Erythroblast (primary cell): ENCODE results near the gene RAB8A.

ENCODE experiments used
- GATA1 ChIP-seq: IDR thresholded peaks from 2 replicates; pipeline ENCODE4 v1.6.1; 2011; ENCODE audit warnings: low read depth, mild to moderate bottlenecking, control low read depth, low read length, moderate library complexity
- POLR2A ChIP-seq: IDR thresholded peaks from 2 replicates; pipeline ENCODE4 v1.6.1; 2011; ENCODE audit warnings: mild to moderate bottlenecking, low read length

DNA sequence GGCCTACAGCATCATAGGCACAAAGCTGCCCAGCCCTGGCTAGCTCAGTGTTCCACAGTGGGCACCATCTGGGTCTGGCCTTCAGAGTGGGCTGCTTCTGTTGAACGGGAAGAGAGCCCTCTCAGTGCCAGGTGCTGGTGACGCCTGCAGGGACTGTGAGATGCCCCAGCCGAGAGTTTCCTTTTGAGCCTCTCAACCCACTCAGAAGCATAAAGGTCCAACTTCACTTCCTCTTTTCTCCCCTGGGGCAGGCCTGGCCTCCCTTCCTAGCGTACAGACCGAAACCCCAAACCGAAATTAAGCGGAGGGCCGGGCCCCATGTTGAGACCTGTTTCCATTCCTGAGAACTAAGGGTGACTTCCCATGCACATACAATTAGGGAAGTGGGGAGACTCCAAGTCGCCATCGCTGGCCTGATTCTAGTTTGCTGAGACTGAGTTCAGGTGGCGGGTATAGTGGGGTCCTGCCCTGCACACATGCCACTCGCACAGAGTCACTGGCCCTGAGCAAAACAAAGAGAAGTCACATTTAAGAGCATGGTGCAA lies 6.9 kb downstream of the RAB8A start:
- TF ChIP-seq POLR2A (no peak), GATA1 (no peak)
